Measurements from ENCODE around the gene DNLZ.

GRCh38 chr9:136338511-136338910 lies 25.0 kb downstream of the DNLZ start:
- TF ChIP-seq, protein P1, sequence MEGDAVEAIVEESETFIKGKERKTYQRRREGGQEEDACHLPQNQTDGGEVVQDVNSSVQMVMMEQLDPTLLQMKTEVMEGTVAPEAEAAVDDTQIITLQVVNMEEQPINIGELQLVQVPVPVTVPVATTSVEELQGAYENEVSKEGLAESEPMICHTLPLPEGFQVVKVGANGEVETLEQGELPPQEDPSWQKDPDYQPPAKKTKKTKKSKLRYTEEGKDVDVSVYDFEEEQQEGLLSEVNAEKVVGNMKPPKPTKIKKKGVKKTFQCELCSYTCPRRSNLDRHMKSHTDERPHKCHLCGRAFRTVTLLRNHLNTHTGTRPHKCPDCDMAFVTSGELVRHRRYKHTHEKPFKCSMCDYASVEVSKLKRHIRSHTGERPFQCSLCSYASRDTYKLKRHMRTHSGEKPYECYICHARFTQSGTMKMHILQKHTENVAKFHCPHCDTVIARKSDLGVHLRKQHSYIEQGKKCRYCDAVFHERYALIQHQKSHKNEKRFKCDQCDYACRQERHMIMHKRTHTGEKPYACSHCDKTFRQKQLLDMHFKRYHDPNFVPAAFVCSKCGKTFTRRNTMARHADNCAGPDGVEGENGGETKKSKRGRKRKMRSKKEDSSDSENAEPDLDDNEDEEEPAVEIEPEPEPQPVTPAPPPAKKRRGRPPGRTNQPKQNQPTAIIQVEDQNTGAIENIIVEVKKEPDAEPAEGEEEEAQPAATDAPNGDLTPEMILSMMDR (IDR thresholded peaks at IDR 0.05; ENCODE audit: insufficient read depth, low read length, poor library complexity, severe bottlenecking): no peak
- TF ChIP-seq EZH2phosphoT487 (conservative IDR thresholded peaks at IDR 0.05; ENCODE audit: low read length): no peak
